Astrocyte of the hippocampus (primary cell): Measurements from ENCODE around the gene INO80D.
"Not testable (repeated sequence)": the region's sequence is repeated elsewhere in the genome, so short reads cannot be mapped to it uniquely, and the experiment has no call there.

Source experiments
- DNase-seq: peaks from one replicate; pipeline ENCODE4 v3.0.0; 2011; ENCODE audit warnings: low read depth, low spot score

The INO80D gene

DNA sequence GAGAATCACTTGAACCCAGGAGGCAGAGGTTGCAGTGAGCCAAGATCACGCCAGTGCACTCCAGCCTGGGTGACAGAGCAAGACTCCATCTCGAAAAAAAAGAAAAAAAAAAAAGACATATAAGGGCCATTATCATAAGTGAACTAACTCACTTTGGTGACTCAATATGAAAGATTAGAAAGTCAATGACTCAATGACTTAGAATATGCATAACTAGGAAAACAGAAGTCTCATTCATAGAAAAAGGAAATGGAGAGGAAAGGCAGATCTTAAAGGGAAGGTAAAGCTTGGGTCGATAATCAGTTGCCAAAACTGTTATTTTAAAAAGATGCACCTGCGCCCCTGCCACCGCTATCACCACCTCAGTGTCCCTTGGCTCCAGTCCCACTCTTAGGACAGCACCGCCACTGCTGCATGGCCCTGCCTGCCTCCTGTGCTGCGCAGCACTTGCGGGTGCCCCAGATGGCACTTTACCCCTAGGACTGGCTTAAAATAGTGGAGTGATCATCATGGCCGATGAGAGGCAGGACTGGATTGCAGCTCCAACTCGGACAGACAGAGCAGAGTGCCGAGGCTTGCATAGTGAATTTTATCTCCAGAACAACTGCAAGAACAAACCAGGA is 54.7 kb downstream of the INO80D start:
- no peak for DNase-seq

DNA sequence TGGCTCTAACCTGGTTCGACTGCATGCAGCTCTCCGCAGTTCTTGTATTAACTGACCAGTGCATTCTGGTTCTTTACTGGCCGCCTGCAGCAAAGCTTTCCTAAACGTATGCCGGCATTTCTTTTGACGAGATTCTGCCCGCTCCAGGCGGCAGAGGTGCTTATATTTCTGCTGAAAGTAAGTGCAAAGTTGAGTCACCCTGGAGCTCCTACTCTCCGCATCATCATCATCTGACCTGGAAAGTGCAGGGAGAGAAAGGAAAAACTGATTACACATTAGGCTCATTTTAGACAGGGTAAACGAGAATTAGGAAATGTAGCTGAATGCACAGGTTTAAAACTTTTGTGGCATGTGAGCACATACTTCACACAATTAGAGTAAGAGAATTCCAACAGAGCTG is 57.9 kb downstream of the INO80D start:
- peak; percentile 6 for DNase-seq

DNA sequence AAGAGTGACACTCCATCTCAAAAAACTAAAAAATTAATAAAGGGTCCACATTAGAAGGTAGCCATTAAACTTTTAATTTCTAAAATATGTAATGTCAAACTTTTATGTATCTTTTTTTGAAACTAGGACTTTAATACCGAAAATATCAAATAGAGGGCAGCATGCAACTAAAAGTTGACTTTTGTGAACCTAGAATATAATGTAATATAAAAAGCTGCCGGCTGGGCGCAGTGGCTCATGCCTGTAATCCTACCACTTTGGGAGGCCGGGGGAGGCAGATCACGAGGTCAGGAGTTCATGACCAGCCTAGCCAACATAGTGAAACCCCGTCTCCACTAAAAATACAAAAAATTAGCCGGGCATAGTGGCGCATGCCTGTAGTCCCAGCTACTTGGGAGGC is 62.8 kb downstream of the INO80D start:
- no peak for DNase-seq

DNA sequence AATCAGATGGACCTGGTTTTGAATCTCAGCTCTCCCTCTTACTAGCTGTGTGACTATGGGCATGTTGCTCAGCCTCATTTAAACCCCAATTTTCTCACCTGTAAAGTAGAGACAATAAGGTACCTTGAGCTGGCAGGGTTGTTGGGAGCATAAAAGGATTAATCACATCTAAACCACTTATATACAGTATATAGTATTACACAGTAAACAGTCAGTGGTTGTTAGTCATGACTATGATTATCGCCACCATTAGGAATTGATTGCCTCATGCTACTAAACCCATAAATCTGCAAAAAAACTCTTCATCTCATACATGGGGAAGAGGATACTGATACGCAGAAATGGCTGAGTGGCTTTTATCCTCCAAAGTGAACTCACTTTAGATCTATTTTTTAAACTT is 65.8 kb downstream of the INO80D start:
- no peak for DNase-seq

DNA sequence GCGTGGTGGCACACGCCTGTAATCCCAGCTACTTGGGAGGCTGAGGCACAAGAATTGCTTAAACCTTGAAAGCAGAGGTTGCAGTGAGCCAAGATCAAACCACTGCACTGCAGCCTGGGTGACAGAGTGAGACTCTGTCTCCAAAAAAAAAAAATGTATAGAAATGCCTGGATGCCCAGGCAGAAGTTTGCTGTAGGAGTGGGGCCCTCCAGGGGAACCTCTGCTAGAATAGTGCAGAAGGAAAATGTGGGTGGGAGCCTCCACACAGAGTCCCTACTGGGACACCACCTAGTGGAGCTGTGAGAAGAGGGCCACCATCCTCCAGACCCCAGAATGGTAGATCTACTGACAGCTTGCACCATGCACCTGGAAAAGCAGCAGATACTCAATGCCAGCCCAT is 70.2 kb downstream of the INO80D start:
- DNase-seq: not testable (repeated sequence)

DNA sequence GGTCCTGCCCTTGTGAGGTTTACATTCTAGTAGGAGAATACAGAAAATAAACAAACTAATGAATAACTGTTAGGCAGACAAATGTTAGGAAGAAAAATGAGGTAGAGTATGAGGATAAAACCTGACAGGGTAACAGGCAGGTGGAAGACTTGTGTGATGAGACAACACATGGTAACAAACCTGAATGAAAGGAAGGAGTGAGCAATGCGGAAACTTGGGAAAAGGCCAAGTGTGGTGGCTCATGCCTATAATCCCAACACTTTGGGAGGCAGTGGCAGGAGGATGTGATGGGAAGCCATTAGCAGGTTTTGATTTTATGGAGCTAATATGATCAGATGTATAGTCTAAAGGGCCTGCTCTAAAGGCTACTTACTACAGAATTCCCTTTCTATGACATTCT is 74.2 kb downstream of the INO80D start:
- DNase-seq: no peak

DNA sequence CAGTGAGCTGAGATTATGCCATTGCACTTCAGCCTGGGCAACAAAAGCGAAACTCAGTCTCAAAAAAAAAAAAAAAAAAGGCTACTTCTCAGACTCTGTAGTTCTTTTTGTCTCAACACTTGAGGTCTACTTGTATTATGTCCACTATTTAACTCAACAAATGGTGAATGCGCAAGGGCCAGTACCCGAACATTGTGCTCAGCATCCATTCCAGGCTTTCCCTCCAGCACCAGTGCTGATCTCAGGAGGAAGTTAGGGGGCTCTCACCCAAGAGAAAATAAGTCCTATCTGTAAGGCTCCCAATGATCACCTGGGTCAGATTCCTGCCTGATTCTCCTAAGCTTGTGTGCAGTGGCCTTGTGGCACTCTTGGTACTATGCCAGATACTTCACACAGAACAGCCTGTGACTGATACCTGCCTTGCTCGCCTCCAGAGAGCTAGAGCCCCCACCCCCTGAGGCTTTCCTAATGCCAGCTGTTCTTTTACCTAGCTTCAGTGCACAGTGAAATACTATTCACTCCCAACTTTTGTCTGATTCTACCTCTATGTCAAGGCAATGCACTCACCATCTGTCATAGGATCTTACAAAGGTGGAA is 74.9 kb downstream of the INO80D start:
- DNase-seq: no peak

DNA sequence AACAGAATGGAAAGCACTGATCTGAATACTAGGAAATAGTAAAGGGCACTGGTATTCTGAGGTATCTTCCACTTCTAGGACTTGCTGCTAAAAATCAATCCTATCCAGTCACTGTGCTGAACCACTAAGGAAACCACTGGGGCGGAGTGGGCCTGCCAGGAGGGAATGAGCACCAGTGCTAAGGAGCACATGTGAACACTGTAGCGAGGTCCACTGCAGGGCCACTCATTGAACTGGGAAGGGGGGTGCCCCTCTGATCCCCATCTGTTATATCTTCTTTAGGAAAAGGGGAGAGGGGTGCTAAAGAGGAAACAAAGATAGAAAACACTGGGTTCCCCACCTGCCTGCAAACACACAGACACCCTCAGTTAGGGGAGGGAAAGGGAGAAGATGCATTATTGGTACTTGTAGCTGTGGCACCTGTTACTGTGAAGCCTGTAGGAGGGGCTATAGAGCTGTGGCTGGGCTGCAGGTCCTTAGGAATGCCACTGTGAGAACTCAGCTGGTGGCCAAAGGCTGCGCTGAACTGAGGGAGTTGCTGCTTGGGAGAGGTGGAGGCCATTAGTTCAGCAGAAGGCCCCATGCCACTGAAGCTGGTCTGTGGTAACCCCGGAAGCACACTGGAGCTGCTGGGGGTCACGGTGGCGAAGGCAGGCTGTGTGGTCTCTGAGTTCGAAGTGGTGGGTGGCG is 81.8 kb downstream of the INO80D start:
- DNase-seq: no peak

DNA sequence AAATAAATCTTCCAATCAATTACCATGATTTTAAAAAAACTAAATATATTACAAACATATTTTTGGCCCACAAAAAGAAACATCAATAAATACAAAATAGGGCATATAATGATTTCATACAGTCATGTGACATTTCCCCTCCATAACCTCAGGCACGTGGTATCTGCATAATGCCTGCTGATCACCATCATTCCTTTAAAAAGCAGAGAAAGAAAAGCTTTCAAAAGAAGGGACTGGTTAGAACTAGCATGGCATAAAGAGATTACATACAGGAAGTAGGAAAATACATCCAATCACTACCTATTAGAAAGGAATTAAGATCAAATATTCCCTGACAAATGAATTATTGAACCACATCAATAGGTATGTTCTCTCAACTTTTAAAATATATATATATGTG is 83.5 kb downstream of the INO80D start:
- DNase-seq: no peak

DNA sequence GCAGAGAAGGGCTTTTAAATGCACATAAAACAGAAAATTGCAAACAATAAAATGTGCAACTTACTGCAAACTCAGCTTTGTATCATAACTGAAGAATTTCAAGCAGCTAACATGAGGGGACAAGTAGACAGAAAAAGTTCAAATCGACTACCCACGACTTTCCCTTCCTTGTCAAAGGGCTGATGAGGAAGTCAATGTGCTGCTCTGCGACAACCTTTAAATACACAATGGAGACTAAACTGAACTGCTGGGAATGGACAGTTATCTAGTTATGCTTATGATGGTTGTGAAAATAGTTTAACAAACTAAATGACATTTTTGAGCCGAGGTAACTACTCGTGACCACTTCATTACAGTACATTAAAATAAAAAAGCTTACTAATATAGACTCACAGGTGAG is 84.1 kb downstream of the INO80D start:
- DNase-seq: no peak

DNA sequence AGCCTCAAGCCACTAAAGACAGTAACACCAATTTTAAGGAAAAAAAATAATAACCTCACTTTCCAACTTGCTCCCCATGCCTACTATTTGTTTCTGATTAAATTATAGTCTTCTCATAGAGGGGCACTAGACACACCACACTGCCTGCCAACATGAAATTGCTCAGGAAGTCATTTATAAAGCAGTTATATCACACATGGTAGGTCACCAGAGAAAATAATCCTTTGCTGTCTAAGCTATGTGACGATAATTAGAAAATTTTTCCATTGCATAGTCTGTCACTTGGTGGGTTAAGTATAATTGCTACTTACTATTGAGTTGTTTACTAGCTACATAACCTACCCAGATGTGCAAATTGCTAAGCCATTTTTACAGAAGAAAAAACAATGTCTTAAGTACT is 85.2 kb downstream of the INO80D start:
- DNase-seq: no peak

DNA sequence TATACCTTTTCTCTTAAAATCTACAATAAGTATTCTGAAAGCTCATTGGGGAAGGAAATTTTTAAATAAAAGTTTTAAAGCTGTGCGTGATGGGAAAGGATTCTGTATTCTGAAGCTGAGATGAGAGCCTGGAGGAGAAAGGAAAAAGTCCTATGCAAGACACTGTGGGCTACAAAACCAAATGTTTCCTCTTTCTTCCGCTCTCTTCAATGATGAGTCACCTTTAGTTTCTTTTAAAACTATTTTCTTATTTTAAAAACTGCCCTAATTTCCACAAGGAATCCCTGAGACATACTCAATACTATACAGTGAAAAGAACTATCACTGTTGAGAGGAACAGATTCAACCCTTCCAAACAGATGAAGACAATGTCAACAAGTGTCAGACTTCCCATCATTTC is 87.4 kb downstream of the INO80D start:
- no peak for DNase-seq

DNA sequence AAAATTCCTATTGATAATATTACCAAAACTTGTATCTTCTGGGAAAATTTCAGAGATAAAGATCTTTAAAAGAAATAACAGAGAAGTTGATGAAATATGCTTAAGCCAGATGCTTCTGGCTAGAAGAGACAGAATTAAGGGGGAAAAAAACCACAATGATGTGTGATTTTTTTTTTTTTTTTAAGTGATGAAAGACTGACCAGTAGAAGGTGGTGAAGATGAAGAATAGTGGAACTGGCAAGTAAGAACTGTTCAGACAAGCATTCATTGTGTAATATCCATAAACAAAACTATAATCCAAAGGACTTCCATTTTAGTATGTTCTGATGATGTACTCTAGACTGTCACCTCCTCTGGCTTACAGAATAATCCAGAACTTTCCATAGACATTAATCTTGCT is 89.8 kb downstream of the INO80D start:
- no peak for DNase-seq

DNA sequence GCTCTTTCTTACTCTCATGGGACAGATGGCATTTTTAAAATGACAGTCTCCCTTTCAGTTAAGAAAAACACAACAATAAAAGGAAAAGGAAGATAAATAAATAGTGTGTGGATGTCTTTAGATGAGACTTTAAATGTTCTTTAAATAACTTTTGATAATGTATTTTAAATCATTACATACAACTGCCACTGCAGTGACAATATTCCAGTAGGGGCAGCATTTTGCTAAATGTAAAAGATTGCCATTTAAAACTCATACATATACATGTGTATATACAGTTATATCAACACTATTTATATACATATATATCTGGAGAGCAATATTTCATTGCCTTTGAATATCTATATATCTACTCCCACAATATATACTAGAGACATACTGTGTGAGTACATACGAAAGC is 90.7 kb downstream of the INO80D start:
- DNase-seq: no peak

DNA sequence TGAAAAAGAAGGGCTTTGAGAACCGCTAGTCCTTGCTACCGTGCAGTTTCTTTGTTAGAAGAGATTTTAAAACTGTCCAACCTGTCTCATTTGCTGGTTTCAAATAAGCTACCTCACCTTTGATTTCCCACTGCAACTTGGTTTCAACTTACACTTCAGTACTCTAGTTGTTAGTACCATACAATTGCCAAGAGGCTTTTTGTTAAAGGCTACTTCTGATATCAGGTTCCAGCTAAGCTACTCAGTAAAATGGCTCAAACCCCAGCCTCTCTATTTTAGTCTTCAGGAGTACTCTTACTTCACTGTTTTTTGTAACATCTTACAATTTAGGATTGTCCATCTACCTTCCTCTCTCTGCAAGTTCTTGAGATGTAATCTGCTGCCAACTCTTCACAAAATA is 91.6 kb downstream of the INO80D start:
- no peak for DNase-seq

DNA sequence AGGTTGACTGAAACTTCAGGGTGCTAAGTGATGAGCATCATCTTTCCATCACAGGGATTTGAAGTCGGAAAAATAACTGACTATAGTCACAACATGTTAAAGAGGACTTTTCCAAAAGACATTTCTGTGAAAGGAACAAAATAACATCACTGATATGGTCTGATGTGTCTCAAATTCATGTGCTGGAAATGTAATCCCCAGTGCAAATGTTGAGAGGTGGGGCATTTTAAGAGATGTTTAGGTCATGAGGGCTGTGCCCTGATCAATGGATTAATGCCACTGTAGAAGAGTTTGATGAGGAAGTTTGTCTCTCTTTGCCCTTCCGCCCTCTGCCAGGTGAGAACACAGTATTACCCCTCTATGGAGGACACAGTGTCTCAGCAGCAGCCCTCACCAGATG is 95.9 kb downstream of the INO80D start:
- DNase-seq: no peak

DNA sequence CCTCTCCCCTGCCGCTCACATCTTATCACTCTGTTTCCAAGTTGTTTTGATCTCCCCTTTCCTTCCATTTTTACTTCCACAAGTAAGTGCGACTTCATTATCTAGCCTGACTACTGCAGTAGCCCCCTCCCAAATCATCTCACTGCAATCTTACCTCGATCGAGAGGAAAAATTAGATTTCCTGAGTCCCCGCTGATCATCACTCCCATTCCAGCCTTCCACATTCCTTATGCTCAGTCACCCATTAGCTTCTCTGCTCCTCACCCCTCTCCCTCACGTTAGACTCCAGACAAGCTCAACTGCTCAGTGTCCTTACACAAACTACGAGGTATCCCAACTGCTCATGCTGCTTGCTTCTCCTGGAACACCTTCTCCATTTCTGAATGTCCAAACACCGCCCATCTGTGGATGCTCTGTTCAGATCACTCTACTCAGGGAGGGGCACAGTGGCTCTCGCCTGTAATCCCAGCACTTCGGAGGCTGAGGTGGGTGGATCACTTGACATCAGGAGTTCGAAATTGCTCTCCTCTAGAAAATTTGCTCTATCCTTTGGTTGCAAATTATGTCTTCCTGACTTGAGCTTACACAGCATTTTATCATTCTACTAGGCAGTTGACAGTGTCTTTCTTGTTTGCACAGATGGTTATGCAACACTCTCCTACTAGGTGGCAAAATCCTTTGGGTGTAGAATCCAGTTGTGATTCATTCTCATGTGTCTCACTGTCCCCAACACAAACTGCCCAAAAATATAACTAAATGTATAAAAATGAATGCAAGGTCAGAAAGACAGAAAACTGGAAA is 96.5 kb downstream of the INO80D start:
- DNase-seq: peak; percentile 31

DNA sequence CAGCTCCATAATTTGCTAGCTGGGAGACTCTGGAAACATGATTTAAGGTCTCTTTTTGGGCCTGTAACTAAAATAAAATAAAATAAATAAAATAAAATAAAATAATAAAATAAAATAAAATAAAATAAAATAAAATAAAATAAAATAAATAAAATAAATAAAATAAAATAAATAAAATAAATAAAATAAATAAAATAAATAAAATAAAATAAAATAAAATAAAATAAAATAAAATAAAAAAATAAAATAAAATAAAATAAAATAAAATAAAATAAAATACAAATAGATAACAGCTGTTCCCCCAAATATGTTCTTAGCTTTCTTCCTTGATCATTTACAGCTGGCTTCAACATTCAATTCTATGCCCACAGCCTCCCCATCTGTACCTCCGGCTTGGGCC is 97.3 kb downstream of the INO80D start:
- not testable (repeated sequence) for DNase-seq

DNA sequence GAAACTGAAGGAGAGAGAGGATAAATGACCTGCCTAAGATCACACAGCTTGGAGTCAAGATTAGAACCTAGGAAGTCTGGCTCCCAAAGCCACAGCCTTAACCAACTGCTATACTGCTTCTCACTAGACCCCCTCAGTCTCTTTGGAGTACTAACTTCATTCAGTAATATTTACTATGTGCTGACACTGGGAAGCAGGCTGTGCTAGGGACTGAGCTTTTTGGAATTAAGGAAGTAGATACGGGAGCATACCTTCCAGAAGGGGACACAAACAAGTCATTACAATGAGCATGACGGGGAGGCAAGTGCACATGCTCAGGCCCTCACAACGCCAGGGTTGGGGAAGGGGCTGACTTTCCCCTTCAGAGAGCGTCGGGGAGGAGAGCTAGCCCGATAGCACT is 97.7 kb downstream of the INO80D start:
- no peak for DNase-seq

DNA sequence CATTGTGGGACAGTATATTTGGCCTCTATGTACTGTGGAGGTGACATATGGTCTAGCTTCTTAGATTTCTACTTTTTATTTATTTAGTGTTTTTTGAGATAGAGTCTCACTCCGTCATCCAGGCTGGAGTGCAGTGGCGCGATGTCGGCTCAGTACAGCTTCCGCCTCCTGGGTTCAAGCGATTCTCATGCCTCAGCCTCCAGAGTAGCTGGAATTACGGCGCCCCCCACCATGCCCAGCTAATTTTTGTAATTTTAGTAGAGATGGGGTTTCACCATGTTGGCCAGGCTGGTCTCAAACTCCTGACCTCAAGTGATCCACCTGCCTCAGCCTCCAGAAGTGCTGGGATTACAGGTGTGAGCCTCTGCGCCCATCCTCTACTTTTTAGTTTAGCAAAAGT is 99.6 kb downstream of the INO80D start:
- not testable (repeated sequence) for DNase-seq

DNA sequence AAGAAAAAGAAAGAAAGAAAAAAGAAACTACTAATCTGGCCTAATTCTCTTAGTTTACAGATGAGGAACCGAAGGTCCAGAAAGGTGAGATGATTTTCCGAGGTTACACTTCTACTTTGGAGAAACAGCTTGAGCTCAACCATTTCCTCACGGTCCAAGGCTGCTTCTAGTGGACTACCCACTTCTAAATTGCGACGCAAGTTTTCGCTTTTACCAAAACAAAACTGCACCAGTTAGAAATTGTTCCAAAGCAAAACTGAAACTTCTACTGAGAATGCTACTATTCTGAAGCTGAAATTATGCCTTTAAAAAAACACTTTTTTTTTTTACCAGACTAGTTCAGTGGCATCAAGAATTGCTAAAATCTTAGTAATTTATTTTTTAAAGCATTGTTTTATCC is 101.6 kb downstream of the INO80D start:
- DNase-seq: no peak

DNA sequence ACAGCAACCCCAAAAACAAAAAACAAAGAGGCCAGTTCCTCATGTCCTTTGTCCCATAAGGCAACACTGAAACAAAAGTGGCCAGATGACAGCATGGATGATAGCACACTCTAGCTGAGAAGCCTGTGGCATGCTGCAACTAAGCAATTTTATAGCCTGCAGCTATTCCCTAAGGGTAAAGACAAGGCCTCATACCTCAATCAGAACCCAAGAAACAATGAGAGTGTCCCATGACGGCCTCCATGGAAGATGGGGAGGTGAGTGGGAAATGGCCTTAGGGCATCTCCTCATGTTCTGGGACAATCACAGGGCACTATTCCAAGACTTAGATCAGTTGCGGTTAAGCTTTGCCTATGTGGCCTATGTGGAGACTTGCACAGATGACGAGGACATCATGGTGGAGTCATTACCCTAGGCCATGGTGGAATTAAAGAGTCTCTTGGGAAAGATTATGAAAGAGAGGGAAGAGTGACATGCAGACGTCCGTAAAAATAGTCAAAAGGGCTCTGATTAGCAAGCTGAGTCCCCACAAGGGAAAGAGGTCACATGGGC is 103.1 kb downstream of the INO80D start:
- no peak for DNase-seq
